HUES6 (cell line): Measurements from ENCODE around the gene SPATS2L.

Experiments used
- H3K27ac ChIP-seq: 2 replicates; pipeline ENCODE4 v1.7.0; 2013; ENCODE audit warnings: low read depth, mild to moderate bottlenecking, low read length, inconsistent platforms
- H3K27me3 ChIP-seq: 2 replicates; pipeline ENCODE4 v1.6.1; 2013; ENCODE audit warnings: low read length; ENCODE audit not compliant: control insufficient read depth, insufficient read depth
- H3K36me3 ChIP-seq: 2 replicates; pipeline ENCODE4 v1.6.1; 2013; ENCODE audit warnings: low read length; ENCODE audit not compliant: control insufficient read depth, insufficient read depth
- H3K4me1 ChIP-seq: 2 replicates; pipeline ENCODE4 v1.6.1; 2013; ENCODE audit warnings: low read length; ENCODE audit not compliant: control insufficient read depth, insufficient read depth
- H3K4me3 ChIP-seq: 2 replicates; pipeline ENCODE4 v1.5.1; 2013; ENCODE audit warnings: low read depth, low read length
- H3K9ac ChIP-seq: one replicate; pipeline ENCODE4 v1.6.1; 2013; ENCODE audit warnings: mild to moderate bottlenecking, low read length
- H3K9me3 ChIP-seq: 2 replicates; pipeline ENCODE4 v1.6.1; 2013; ENCODE audit warnings: low read depth, low read length; ENCODE audit not compliant: control insufficient read depth, insufficient read depth

Gene SPATS2L

DNA sequence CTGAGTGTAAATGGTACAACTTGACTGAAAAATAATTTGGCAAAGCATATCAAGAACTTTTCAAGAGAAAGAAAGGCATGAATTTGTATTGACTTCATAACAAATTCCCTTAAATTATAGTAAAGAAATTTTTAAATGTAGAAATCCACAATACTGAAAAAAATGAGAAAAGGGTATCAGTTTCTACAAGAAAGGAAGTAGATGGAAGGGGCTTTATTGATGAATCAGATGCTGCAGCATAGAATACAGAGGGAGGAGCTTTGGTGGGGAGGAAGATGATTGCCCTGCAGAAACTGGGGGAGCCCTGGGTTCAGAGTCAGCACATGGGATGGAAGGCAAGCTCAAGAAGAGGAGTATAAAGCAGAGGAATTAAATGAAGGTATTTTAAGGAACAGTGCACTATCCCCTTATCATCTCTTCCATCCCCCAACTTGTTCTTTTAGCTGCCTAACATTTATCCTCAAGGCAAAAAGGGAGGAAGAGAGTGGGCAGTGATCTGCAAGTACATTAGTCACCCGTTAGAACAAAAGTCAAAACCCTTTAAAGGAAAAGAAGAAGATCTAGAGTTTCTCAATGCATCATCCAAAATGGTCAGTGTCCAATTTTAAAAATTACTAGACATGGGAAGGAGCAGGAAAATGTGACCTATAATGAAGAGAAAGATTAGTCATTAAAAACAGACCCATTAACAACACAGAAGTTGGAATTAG is 125.7 kb downstream of the SPATS2L start:
- Histone ChIP-seq H3K27me3 (no peaks in the 10 kb centered on the region), H3K4me3 (no peak overlapping the region), H3K4me1 (no peaks in the 10 kb centered on the region), H3K27ac (no peak overlapping the region), H3K36me3 (peaks cover 40% of the 10 kb centered on the region), H3K9me3 (peaks cover 2% of the 10 kb centered on the region; the same call in 1 of the 2 replicates), H3K9ac (no peak overlapping the region)

DNA sequence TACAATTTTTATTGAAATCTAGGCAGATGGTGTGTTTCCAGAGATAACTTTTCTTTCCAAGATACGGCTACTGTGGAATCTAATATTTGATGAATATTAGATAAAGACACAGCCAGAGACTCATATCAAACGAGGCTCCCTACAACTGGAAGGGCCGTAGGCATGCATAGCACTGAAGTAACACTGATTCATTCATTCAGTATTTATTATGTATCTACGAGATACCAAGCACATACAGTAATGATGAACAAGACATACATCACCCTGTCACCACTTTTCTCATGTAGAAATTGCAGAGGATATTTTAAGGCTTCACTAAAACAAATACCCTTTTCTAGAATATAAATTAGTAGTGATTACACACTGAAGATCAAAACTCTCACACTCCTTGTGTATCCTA is 128.9 kb downstream of the SPATS2L start:
- no peaks in the 10 kb centered on the region for H3K27me3 ChIP-seq
- H3K27ac ChIP-seq, result no peak overlapping the region
- H3K4me3 ChIP-seq, result no peak overlapping the region
- no peak overlapping the region for H3K9ac ChIP-seq
- H3K4me1 ChIP-seq, result no peaks in the 10 kb centered on the region
- peaks cover 45% of the 10 kb centered on the region for H3K36me3 ChIP-seq
- H3K9me3 ChIP-seq, result peaks cover 2% of the 10 kb centered on the region; the same call in 1 of the 2 replicates

DNA sequence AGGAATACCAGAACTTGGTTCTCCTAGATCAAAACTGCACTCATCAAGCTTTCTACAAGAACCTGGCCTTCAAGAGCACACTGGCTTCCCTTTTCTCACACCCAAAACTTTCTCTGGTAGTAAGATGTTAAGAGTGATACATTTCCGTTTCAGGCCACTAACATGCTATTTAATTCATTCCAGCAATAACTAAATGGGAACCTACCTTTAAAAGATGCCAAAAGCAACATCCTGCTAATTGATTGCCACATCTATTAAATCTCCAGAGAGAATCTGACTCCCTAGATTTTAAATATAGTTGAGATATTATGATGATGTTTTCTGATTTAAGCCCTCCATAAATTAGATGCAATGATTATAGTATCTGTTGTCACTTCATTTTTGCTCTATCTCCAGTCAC is 131.8 kb downstream of the SPATS2L start:
- Histone ChIP-seq H3K27me3 (no peaks in the 10 kb centered on the region), H3K27ac (no peak overlapping the region), H3K9me3 (peaks cover 2% of the 10 kb centered on the region; the same call in 1 of the 2 replicates), H3K36me3 (peaks cover 72% of the 10 kb centered on the region), H3K4me3 (no peak overlapping the region), H3K9ac (no peak overlapping the region), H3K4me1 (no peaks in the 10 kb centered on the region)

DNA sequence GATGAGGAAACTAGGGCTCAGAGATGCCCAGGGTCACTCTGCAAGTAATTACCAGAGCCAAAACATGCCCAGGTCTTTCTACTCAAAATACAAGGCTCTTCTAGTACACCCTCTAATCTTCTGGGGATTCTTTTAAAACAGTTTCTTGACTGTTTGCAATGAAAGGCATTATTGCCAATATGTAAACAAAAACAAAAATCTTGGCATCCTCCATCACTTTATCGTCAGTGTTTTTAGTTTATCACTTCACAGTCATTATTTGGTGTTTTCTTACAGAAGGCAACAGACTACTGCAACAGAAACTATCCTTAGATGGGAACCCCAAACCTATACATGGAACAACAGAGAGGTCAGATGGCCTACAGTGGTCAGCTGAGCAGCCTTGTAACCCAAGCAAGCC is 132.4 kb downstream of the SPATS2L start:
- H3K36me3 ChIP-seq, result peaks cover 78% of the 10 kb centered on the region

DNA sequence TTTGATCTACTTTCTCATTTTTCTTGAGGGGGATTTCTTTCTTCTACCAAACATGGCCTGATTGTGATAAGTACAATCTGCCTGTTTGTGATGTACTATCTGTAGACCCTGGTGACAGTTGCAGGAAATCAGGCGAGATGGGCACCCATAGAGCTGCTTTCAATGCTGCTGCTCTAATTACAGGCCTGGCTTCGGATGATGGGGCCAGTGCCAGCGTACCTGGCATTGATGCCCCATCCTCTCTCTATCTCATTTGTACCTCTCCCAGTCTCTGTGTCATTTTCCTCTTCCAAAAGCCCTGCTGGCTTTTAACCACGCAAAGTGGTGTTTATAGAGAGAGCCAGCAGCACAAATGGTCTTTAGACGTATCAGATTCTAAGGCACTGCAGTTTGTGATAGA is 133.5 kb downstream of the SPATS2L start:
- no peaks in the 10 kb centered on the region for H3K27me3 ChIP-seq
- H3K27ac ChIP-seq, result no peak overlapping the region
- no peaks in the 10 kb centered on the region for H3K4me1 ChIP-seq
- no peak overlapping the region for H3K9ac ChIP-seq
- peaks cover 2% of the 10 kb centered on the region; the same call in 1 of the 2 replicates for H3K9me3 ChIP-seq
- H3K4me3 ChIP-seq, result no peak overlapping the region
- peaks cover 87% of the 10 kb centered on the region for H3K36me3 ChIP-seq

More for the DNA sequence above, 132.4 kb downstream of the SPATS2L start:
- no peak overlapping the region for H3K4me3 ChIP-seq
- H3K4me1 ChIP-seq, result no peaks in the 10 kb centered on the region
- H3K27me3 ChIP-seq, result no peaks in the 10 kb centered on the region
- no peak overlapping the region for H3K9ac ChIP-seq
- H3K27ac ChIP-seq, result no peak overlapping the region
- H3K9me3 ChIP-seq, result peaks cover 2% of the 10 kb centered on the region; the same call in 1 of the 2 replicates

DNA sequence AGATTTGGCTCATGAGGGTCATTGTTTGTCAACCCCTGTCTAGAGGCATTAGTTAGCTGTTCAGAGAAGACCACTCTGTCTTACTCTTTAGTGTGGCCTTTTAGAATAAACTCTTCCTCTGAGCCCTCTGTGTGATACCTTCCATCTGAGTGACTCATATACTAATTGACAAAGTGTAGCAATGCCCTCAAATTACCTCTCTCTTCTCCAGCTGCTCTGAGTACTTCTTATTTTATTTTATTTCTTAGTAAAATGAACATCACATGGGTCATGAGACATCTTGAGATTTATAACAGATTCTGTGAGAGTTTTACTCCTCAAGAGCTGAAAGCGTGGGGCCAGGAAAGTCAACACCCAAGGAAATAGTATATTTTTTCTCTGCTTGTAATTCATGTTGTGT is 136.0 kb downstream of the SPATS2L start:
- Histone ChIP-seq H3K27me3 (no peaks in the 10 kb centered on the region), H3K27ac (no peak overlapping the region)

DNA sequence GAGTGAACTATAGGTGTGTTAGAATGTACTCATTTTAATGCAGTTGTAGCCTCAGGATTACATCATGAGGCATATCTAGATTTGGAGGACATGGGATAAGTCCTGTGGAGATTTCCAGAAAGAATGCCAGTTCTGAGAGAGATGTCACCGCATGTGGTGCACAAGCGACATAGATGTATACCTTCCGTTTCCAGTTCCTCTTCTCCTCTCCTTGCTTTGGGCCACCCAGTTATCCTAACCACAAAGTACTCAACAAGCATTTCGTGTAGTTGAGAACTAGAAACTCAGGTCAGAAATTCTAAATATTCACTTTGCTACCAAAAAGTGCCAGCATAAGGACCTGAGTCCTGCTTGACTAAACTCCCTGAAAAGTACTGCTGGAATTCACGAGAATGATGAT is 136.9 kb downstream of the SPATS2L start:
- H3K36me3 ChIP-seq, result peaks cover 86% of the 10 kb centered on the region
- H3K4me1 ChIP-seq, result no peaks in the 10 kb centered on the region
- H3K9me3 ChIP-seq, result no peaks in the 10 kb centered on the region

More for the DNA sequence above, 136.0 kb downstream of the SPATS2L start:
- H3K4me3 ChIP-seq, result no peak overlapping the region
- H3K9ac ChIP-seq, result no peak overlapping the region
- peaks cover 87% of the 10 kb centered on the region for H3K36me3 ChIP-seq
- no peaks in the 10 kb centered on the region for H3K4me1 ChIP-seq
- no peaks in the 10 kb centered on the region for H3K9me3 ChIP-seq

DNA sequence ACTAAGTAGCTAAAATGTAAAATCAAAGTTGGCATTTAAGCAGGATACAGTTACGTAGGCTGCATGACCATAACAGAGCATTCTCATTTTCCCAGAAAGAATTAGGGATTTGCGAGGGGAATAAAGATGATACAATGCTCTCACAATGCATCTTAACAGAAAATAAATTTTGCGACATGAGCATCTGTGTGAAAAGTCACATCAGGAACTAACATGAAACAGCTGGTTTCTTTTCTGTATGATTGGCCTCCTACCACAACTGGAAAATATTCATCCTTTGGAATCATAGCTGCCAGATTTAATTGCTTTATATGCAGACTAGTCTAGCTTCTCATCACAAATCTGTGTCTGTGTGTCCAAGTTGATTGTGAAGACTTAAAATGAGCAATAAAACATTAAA is 137.4 kb downstream of the SPATS2L start:
- no peak overlapping the region for H3K4me3 ChIP-seq
- no peak overlapping the region for H3K9ac ChIP-seq
- H3K9me3 ChIP-seq, result no peaks in the 10 kb centered on the region
- H3K36me3 ChIP-seq, result peaks cover 81% of the 10 kb centered on the region
- H3K27ac ChIP-seq, result no peak overlapping the region
- H3K4me1 ChIP-seq, result no peaks in the 10 kb centered on the region
- no peaks in the 10 kb centered on the region for H3K27me3 ChIP-seq

More for the DNA sequence above, 136.9 kb downstream of the SPATS2L start:
- Histone ChIP-seq H3K27ac (no peak overlapping the region), H3K4me3 (no peak overlapping the region), H3K27me3 (no peaks in the 10 kb centered on the region), H3K9ac (no peak overlapping the region)

DNA sequence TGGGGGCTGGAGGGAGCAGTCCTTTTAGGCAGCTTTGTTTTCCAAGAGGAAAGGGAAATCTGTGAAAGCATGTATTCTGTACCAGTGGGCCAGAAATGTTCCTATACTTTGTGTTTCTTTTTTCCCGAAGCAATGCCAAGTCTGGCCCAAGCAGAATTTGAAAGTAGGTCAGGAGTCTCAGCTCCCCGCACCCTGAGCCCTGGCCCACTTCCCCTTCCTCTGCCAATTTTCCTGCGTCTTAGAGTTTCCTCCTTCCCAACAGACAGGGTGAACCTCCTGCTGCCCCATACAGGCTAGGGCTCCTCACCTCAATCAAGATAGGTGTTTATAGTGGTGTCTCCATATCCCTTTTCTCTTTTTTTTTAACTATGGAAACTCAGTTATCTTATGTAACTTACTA is 138.0 kb downstream of the SPATS2L start:
- H3K4me3 ChIP-seq, result no peak overlapping the region
- H3K36me3 ChIP-seq, result peaks cover 75% of the 10 kb centered on the region
- H3K9ac ChIP-seq, result no peak overlapping the region
- no peak overlapping the region for H3K27ac ChIP-seq
- no peaks in the 10 kb centered on the region for H3K4me1 ChIP-seq
- no peaks in the 10 kb centered on the region for H3K27me3 ChIP-seq
- H3K9me3 ChIP-seq, result no peaks in the 10 kb centered on the region

DNA sequence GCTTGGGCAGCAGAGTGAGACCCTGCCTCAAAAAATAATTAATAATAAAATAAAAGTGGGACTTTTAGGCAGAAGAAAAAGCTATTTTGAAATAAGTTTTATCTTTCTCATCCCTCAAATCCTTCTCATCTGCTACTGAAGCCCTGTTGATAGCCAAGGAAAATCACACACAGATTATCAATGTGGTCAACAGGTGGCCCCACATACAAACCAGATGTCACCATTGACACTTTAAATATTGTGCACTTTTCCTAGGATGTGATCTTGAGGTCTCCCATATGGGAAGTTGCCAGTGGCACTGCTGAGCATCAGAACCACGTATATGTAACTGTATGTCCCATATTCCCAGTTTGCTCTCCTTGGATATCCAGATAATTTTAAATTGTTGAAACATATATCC is 138.8 kb downstream of the SPATS2L start:
- Histone ChIP-seq H3K4me1 (no peaks in the 10 kb centered on the region), H3K36me3 (peaks cover 72% of the 10 kb centered on the region), H3K9me3 (no peaks in the 10 kb centered on the region), H3K27ac (no peak overlapping the region), H3K9ac (no peak overlapping the region), H3K27me3 (no peaks in the 10 kb centered on the region), H3K4me3 (no peak overlapping the region)

DNA sequence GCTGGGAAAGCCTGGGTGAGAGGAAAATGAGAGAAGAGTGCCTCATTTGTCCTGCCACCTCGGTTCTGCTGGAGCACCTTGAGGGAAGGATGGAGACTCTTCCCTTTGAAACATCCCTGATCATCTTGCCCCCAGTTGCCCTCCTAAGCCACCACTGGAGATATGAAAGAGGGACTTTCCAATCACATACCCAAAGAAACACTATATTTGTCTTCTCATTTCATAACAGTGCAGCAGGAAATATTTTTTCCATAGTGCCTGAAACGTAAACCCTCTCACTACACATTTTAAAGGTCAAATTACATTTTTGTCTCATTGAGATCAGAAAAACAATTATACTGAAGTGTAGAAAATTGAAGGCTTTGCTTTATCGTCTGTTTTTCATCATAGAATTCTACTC is 140.1 kb downstream of the SPATS2L start:
- H3K27ac ChIP-seq, result no peak overlapping the region
- H3K36me3 ChIP-seq, result peaks cover 68% of the 10 kb centered on the region
- no peaks in the 10 kb centered on the region for H3K27me3 ChIP-seq
- no peak overlapping the region for H3K4me3 ChIP-seq
- no peaks in the 10 kb centered on the region for H3K4me1 ChIP-seq
- H3K9me3 ChIP-seq, result no peaks in the 10 kb centered on the region
- no peak overlapping the region for H3K9ac ChIP-seq
